Activated naive CD4-positive, alpha-beta T cell treated with anti-CD3 and anti-CD28 coated beads, Interleukin-2, amount 50 U/mL, for 24 hours (primary cell): Measurements from ENCODE around the gene PCDH12.
A peak's percentile ranks its signal among the peaks of the same experiment; 100 is the strongest.

Experiments
- H3K27ac Mint-ChIP-seq: one replicate; pipeline ENCODE4 v1.8.0; 2021; ENCODE audit warnings: mild to moderate bottlenecking, mixed read lengths
- H3K27me3 Mint-ChIP-seq: one replicate; pipeline ENCODE4 v1.8.0; 2021; ENCODE audit warnings: mixed read lengths
- H3K36me3 Mint-ChIP-seq: one replicate; pipeline ENCODE4 v1.8.0; 2021; ENCODE audit warnings: mixed read lengths
- H3K4me1 Mint-ChIP-seq: one replicate; pipeline ENCODE4 v1.8.0; 2021; ENCODE audit warnings: mixed read lengths
- H3K4me3 Mint-ChIP-seq: one replicate; pipeline ENCODE4 v1.8.0; 2021; ENCODE audit warnings: mild to moderate bottlenecking, mixed read lengths
- H3K9me3 Mint-ChIP-seq: one replicate; pipeline ENCODE4 v1.8.0; 2021; ENCODE audit warnings: mixed read lengths

The PCDH12 gene

GRCh38 chr5:141958113-141958512, at the start of gene PCDH12:
PCDH12 (minus strand) TSS chr5:141958202; CDS start chr5:141957851, 351 bp downstream.
- peak within 1 kb of the TSS; percentile 0 for H3K27ac Mint-ChIP-seq
- H3K9me3 Mint-ChIP-seq = no peaks in the 10 kb centered on the region
- H3K27me3 Mint-ChIP-seq = no peaks in the 10 kb centered on the region
- peaks cover 46% of the 10 kb centered on the region for H3K4me1 Mint-ChIP-seq
- no peaks in the 10 kb centered on the region for H3K36me3 Mint-ChIP-seq
- H3K4me3 Mint-ChIP-seq = peak within 1 kb of the TSS; percentile 44

GRCh38 chr5:142007237-142007544, 49.2 kb upstream of the PCDH12 start:
- Mint-ChIP-seq H3K9me3 (no peaks in the 10 kb centered on the region), H3K4me3 (peak overlapping the region; percentile 81), H3K27me3 (no peaks in the 10 kb centered on the region), H3K36me3 (peaks cover 38% of the 10 kb centered on the region), H3K27ac (peak overlapping the region; percentile 98), H3K4me1 (peaks cover 76% of the 10 kb centered on the region)

GRCh38 chr5:142006363-142007236, 48.6 kb upstream of the PCDH12 start:
- Mint-ChIP-seq H3K4me1 (peaks cover 75% of the 10 kb centered on the region), H3K9me3 (no peaks in the 10 kb centered on the region), H3K27ac (peak overlapping the region; percentile 98), H3K27me3 (no peaks in the 10 kb centered on the region), H3K4me3 (peak overlapping the region; percentile 81), H3K36me3 (peaks cover 38% of the 10 kb centered on the region)

- Mint-ChIP-seq H3K27ac (peak overlapping the region; percentile 74), H3K4me1 (peaks cover 63% of the 10 kb centered on the region), H3K36me3 (peaks cover 35% of the 10 kb centered on the region), H3K4me3 (no peak overlapping the region), H3K27me3 (no peaks in the 10 kb centered on the region), H3K9me3 (no peaks in the 10 kb centered on the region)
Observed at GRCh38 chr5:142003266-142003800, 45.3 kb upstream of the PCDH12 start.

- Mint-ChIP-seq H3K27me3 (no peaks in the 10 kb centered on the region), H3K4me3 (no peak overlapping the region), H3K4me1 (peaks cover 39% of the 10 kb centered on the region), H3K27ac (peak overlapping the region; percentile 32), H3K9me3 (no peaks in the 10 kb centered on the region), H3K36me3 (peaks cover 23% of the 10 kb centered on the region)
Observed at GRCh38 chr5:142000704-142001484, 42.9 kb upstream of the PCDH12 start.

- Mint-ChIP-seq H3K27me3 (no peaks in the 10 kb centered on the region), H3K9me3 (no peaks in the 10 kb centered on the region), H3K4me3 (no peak overlapping the region), H3K36me3 (peaks cover 22% of the 10 kb centered on the region), H3K4me1 (peaks cover 35% of the 10 kb centered on the region), H3K27ac (peak overlapping the region; percentile 32)
Observed at GRCh38 chr5:142000173-142000572, 42.2 kb upstream of the PCDH12 start.

GRCh38 chr5:141997358-141997960, 39.5 kb upstream of the PCDH12 start:
- Mint-ChIP-seq H3K4me1 (peaks cover 22% of the 10 kb centered on the region), H3K27ac (no peak overlapping the region), H3K9me3 (no peaks in the 10 kb centered on the region), H3K27me3 (no peaks in the 10 kb centered on the region), H3K36me3 (peaks cover 25% of the 10 kb centered on the region), H3K4me3 (no peak overlapping the region)

GRCh38 chr5:141995656-141996055, 37.7 kb upstream of the PCDH12 start:
- Mint-ChIP-seq H3K36me3 (peaks cover 27% of the 10 kb centered on the region), H3K27ac (no peak overlapping the region), H3K27me3 (no peaks in the 10 kb centered on the region), H3K9me3 (no peaks in the 10 kb centered on the region), H3K4me1 (peaks cover 16% of the 10 kb centered on the region), H3K4me3 (no peak overlapping the region)

GRCh38 chr5:141994511-141995136, 36.6 kb upstream of the PCDH12 start:
- Mint-ChIP-seq H3K4me3 (no peak overlapping the region), H3K4me1 (peaks cover 12% of the 10 kb centered on the region), H3K36me3 (peaks cover 23% of the 10 kb centered on the region), H3K27ac (peak overlapping the region; percentile 92), H3K9me3 (no peaks in the 10 kb centered on the region), H3K27me3 (no peaks in the 10 kb centered on the region)

- no peak overlapping the region for H3K27ac Mint-ChIP-seq
- H3K27me3 Mint-ChIP-seq = no peaks in the 10 kb centered on the region
- peaks cover 21% of the 10 kb centered on the region for H3K36me3 Mint-ChIP-seq
- peaks cover 12% of the 10 kb centered on the region for H3K4me1 Mint-ChIP-seq
- no peaks in the 10 kb centered on the region for H3K9me3 Mint-ChIP-seq
- H3K4me3 Mint-ChIP-seq = no peak overlapping the region
Observed at GRCh38 chr5:141992349-141992963, 34.5 kb upstream of the PCDH12 start.

- Mint-ChIP-seq H3K4me1 (peaks cover 9% of the 10 kb centered on the region), H3K36me3 (peaks cover 25% of the 10 kb centered on the region), H3K27me3 (no peaks in the 10 kb centered on the region), H3K27ac (no peak overlapping the region), H3K4me3 (no peak overlapping the region), H3K9me3 (no peaks in the 10 kb centered on the region)
Observed at GRCh38 chr5:141989720-141990119, 31.7 kb upstream of the PCDH12 start.

GRCh38 chr5:141986072-141986471, 28.1 kb upstream of the PCDH12 start:
- no peak overlapping the region for H3K4me3 Mint-ChIP-seq
- no peaks in the 10 kb centered on the region for H3K4me1 Mint-ChIP-seq
- peaks cover 18% of the 10 kb centered on the region for H3K36me3 Mint-ChIP-seq
- no peaks in the 10 kb centered on the region for H3K9me3 Mint-ChIP-seq
- no peaks in the 10 kb centered on the region for H3K27me3 Mint-ChIP-seq
- H3K27ac Mint-ChIP-seq = peak overlapping the region; percentile 36

GRCh38 chr5:141982626-141983025, 24.6 kb upstream of the PCDH12 start:
- no peaks in the 10 kb centered on the region for H3K27me3 Mint-ChIP-seq

GRCh38 chr5:141978389-141978788, 20.4 kb upstream of the PCDH12 start:
- Mint-ChIP-seq H3K9me3 (no peaks in the 10 kb centered on the region), H3K4me3 (no peak overlapping the region), H3K36me3 (peaks cover 21% of the 10 kb centered on the region), H3K27me3 (no peaks in the 10 kb centered on the region), H3K4me1 (peaks cover 28% of the 10 kb centered on the region), H3K27ac (no peak overlapping the region)

More at GRCh38 chr5:141982626-141983025, 24.6 kb upstream of the PCDH12 start:
- no peaks in the 10 kb centered on the region for H3K9me3 Mint-ChIP-seq
- no peaks in the 10 kb centered on the region for H3K4me1 Mint-ChIP-seq
- H3K27ac Mint-ChIP-seq = no peak overlapping the region
- peaks cover 21% of the 10 kb centered on the region for H3K36me3 Mint-ChIP-seq
- H3K4me3 Mint-ChIP-seq = no peak overlapping the region

GRCh38 chr5:141976176-141976575, 18.2 kb upstream of the PCDH12 start:
- no peak overlapping the region for H3K27ac Mint-ChIP-seq
- no peak overlapping the region for H3K4me3 Mint-ChIP-seq
- H3K9me3 Mint-ChIP-seq = no peaks in the 10 kb centered on the region
- H3K36me3 Mint-ChIP-seq = peaks cover 15% of the 10 kb centered on the region
- no peaks in the 10 kb centered on the region for H3K27me3 Mint-ChIP-seq
- H3K4me1 Mint-ChIP-seq = peaks cover 39% of the 10 kb centered on the region
